HepG2 (cell line): ENCODE measurements around the gene RAB18. TPM values are rescaled to one million over a fixed set of nuclear protein-coding genes. Genes with fewer than 3 reads are reported as not detected.

Source experiments
- ATF7 ChIP-seq, 2 experiments: fragments of 450-650 bp in 1 of 2; sonication (generic) in 1 of 2; formaldehyde crosslinking in 1 of 2; IDR thresholded peaks; 2 replicates each; pipeline versions ENCODE4 v1.4.0 to v1.6.1; 2016 to 2020; ENCODE audit warnings: antibody characterized with exemption in 1 of 2, mild to moderate bottlenecking in 1 of 2, missing genetic modification reagents in 1 of 2
- CBFB ChIP-seq: sonication (generic); formaldehyde crosslinking; IDR thresholded peaks from 2 replicates; pipeline ENCODE4 v1.4.0; 2020; ENCODE audit warnings: missing genetic modification reagents
- KLF15 ChIP-seq: sonication (generic); formaldehyde crosslinking; IDR thresholded peaks from 2 replicates; pipeline ENCODE4 v1.8.1; 2023; ENCODE audit warnings: borderline replicate concordance, mild to moderate bottlenecking, inconsistent platforms, missing genetic modification reagents, mixed read lengths
- KMT2A ChIP-seq: sonication (generic); formaldehyde crosslinking; IDR thresholded peaks from 2 replicates; pipeline ENCODE4 v1.4.0; 2020; ENCODE audit warnings: missing genetic modification reagents
- PPARG ChIP-seq: conservative IDR thresholded peaks from 2 replicates; pipeline ENCODE4 v1.6.1; 2016; ENCODE audit warnings: missing biosample characterization, missing genetic modification reagents
- RAD21 ChIP-seq: fragments of 450-650 bp; formaldehyde crosslinking; IDR thresholded peaks from 2 replicates; pipeline ENCODE4 v1.5.0; 2020; ENCODE audit warnings: mild to moderate bottlenecking
- XRCC5 ChIP-seq: fragments of 200-400 bp; formaldehyde crosslinking; optimal IDR thresholded peaks from 2 replicates; pipeline ENCODE3; 2017; ENCODE audit warnings: mild to moderate bottlenecking, low read length
- ZBTB3 ChIP-seq: sonication (generic); formaldehyde crosslinking; IDR thresholded peaks from 2 replicates; pipeline ENCODE4 v1.4.0; 2020; ENCODE audit warnings: low read depth, mild to moderate bottlenecking, moderate library complexity, missing genetic modification reagents, borderline replicate concordance
- ZFP36L2 ChIP-seq: sonication (generic); formaldehyde crosslinking; IDR thresholded peaks from 2 replicates; pipeline ENCODE4 v1.4.0; 2020; ENCODE audit warnings: missing genetic modification reagents
- ZNF136 ChIP-seq: sonication (generic); formaldehyde crosslinking; IDR thresholded peaks from 2 replicates; pipeline ENCODE4 v1.8.1; 2022; ENCODE audit warnings: low read depth, mild to moderate bottlenecking, moderate library complexity, missing genetic modification reagents
- polyA plus RNA-seq, 8 experiments: library from polyadenylated mRNA; depleted of rRNA in 3 of 8; stranded (reverse) in 7 of 8; unstranded in 1 of 8; fragments of >200 nt; fragmentation: Illumina TruSeq in 4 of 8; extraction: Trizol in 4 of 8; gene quantifications; 2 replicates each; pipeline versions ENCODE4 v1.2.1 to v1.2.3, GENCODE V29; 2011 to 2016; ENCODE audit warnings: low read depth in 4 of 8, missing spikeins in 1 of 8, mixed read lengths in 1 of 8; ENCODE audit not compliant: insufficient read depth in 1 of 8
- total RNA-seq, 5 experiments: library from RNA; depleted of rRNA; stranded (reverse); fragments of >200 nt; fragmentation: Illumina TruSeq; extraction: Trizol; gene quantifications; 2 replicates each; pipeline ENCODE4 v1.2.3, GENCODE V29; 2016; ENCODE audit warnings: low read depth in 1 of 5
- TF ChIP-seq, protein P1 (sequence below): sonication (generic); formaldehyde crosslinking; IDR thresholded peaks from 2 replicates; pipeline ENCODE4 v1.4.0; 2020; ENCODE audit warnings: mild to moderate bottlenecking, missing genetic modification reagents, borderline replicate concordance
- TF ChIP-seq, protein P2 (sequence below): conservative IDR thresholded peaks from 2 replicates; pipeline ENCODE4 v1.6.1; 2018; ENCODE audit warnings: missing genetic modification reagents
- TF ChIP-seq, protein P3 (sequence below): sonication (generic); formaldehyde crosslinking; IDR thresholded peaks from 2 replicates; pipeline ENCODE4 v1.4.0; 2020; ENCODE audit warnings: missing genetic modification reagents, mild to moderate bottlenecking, borderline replicate concordance
- TF ChIP-seq, protein P4 (sequence below): IDR thresholded peaks from 2 replicates; pipeline ENCODE4 v1.6.1; 2018; ENCODE audit warnings: missing genetic modification reagents, mild to moderate bottlenecking, missing compliant biosample characterization
- TF ChIP-seq, protein P5 (sequence below): sonication (generic); formaldehyde crosslinking; IDR thresholded peaks from 2 replicates; pipeline ENCODE4 v1.8.0; 2022; ENCODE audit warnings: low read depth, missing genetic modification reagents

The RAB18 gene
- total and polyA plus RNA-seq, 2 of the 13 experiments (the other 11 are each of a cell fraction or from before 2014, with no cell fraction given) = 22.3 to 69.1 TPM

DNA sequence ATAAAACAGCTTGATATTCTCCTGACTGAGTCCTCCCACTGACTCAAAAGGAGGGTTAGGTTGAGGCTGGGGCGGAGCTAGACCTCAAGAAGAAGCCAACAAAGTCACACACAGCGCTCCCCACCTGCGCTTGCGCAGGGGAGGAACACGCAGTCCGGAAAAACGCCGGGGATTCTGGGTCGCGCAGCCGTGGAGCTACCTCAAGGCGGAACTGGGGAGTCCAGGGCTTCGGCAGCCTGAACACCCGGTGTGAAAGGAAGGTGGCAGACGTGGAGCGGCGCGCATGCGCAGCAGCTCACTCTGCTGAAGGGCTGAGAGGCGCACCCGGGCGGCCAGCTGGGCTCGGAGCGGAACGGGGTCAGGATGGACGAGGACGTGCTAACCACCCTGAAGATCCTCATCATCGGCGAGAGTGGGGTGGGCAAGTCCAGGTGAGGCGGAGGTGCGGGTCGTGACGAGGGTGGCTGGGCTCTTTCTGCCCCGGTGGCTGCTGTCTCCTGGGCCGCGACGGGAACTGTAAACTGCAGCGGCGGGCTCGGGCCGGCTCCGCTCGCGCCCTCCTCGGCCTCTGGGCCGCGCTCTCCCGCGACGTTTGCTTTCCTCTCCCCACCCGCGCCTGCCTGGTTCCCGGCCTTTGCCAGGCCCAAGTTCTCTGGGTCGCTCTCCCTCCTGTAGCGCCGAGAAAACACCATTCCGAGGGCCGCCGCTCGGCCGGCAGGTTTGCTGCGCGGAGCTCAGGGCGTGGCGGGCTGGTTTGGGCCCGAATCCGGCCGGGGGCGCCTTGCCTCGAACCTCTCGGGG is at the start of gene RAB18 (continued):
- TF ChIP-seq, protein P1, sequence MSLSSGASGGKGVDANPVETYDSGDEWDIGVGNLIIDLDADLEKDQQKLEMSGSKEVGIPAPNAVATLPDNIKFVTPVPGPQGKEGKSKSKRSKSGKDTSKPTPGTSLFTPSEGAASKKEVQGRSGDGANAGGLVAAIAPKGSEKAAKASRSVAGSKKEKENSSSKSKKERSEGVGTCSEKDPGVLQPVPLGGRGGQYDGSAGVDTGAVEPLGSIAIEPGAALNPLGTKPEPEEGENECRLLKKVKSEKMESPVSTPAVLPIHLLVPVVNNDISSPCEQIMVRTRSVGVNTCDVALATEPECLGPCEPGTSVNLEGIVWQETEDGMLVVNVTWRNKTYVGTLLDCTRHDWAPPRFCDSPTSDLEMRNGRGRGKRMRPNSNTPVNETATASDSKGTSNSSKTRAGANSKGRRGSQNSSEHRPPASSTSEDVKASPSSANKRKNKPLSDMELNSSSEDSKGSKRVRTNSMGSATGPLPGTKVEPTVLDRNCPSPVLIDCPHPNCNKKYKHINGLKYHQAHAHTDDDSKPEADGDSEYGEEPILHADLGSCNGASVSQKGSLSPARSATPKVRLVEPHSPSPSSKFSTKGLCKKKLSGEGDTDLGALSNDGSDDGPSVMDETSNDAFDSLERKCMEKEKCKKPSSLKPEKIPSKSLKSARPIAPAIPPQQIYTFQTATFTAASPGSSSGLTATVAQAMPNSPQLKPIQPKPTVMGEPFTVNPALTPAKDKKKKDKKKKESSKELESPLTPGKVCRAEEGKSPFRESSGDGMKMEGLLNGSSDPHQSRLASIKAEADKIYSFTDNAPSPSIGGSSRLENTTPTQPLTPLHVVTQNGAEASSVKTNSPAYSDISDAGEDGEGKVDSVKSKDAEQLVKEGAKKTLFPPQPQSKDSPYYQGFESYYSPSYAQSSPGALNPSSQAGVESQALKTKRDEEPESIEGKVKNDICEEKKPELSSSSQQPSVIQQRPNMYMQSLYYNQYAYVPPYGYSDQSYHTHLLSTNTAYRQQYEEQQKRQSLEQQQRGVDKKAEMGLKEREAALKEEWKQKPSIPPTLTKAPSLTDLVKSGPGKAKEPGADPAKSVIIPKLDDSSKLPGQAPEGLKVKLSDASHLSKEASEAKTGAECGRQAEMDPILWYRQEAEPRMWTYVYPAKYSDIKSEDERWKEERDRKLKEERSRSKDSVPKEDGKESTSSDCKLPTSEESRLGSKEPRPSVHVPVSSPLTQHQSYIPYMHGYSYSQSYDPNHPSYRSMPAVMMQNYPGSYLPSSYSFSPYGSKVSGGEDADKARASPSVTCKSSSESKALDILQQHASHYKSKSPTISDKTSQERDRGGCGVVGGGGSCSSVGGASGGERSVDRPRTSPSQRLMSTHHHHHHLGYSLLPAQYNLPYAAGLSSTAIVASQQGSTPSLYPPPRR = peak; percentile 56; the same call in 1 of the 2 replicates
- TF ChIP-seq RAD21 (CRISPR knock-in tag) = 0 out of 2 replicates have a peak, but pooled peaks have one; percentile 12
- TF ChIP-seq, protein P2, sequence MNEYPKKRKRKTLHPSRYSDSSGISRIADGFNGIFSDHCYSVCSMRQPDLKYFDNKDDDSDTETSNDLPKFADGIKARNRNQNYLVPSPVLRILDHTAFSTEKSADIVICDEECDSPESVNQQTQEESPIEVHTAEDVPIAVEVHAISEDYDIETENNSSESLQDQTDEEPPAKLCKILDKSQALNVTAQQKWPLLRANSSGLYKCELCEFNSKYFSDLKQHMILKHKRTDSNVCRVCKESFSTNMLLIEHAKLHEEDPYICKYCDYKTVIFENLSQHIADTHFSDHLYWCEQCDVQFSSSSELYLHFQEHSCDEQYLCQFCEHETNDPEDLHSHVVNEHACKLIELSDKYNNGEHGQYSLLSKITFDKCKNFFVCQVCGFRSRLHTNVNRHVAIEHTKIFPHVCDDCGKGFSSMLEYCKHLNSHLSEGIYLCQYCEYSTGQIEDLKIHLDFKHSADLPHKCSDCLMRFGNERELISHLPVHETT = no peak; the same call in 1 of the 2 replicates
- TF ChIP-seq PPARG (CRISPR knock-in tag) = peak; percentile 72
- peak; percentile 93 for TF ChIP-seq XRCC5
- TF ChIP-seq, protein P3, sequence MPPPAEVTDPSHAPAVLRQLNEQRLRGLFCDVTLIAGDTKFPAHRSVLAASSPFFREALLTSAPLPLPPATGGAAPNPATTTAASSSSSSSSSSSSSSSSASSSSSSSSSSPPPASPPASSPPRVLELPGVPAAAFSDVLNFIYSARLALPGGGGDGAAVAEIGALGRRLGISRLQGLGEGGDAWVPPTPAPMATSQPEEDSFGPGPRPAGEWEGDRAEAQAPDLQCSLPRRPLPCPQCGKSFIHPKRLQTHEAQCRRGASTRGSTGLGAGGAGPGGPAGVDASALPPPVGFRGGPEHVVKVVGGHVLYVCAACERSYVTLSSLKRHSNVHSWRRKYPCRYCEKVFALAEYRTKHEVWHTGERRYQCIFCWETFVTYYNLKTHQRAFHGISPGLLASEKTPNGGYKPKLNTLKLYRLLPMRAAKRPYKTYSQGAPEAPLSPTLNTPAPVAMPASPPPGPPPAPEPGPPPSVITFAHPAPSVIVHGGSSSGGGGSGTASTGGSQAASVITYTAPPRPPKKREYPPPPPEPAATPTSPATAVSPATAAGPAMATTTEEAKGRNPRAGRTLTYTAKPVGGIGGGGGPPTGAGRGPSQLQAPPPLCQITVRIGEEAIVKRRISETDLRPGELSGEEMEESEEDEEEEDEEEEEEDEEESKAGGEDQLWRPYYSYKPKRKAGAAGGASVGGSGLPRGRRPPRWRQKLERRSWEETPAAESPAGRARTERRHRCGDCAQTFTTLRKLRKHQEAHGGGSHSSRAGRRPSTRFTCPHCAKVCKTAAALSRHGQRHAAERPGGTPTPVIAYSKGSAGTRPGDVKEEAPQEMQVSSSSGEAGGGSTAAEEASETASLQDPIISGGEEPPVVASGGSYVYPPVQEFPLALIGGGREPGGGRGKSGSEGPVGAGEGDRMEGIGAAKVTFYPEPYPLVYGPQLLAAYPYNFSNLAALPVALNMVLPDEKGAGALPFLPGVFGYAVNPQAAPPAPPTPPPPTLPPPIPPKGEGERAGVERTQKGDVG (CRISPR knock-in tag) = no peak
- no peak for TF ChIP-seq KLF15 (CRISPR knock-in tag)
- TF ChIP-seq ZNF136 (CRISPR knock-in tag) = 0 out of 2 replicates have a peak, but pooled peaks have one; percentile 80
- TF ChIP-seq KMT2A = peak; percentile 73
- TF ChIP-seq ZFP36L2 = no peak
- TF ChIP-seq, protein P4, sequence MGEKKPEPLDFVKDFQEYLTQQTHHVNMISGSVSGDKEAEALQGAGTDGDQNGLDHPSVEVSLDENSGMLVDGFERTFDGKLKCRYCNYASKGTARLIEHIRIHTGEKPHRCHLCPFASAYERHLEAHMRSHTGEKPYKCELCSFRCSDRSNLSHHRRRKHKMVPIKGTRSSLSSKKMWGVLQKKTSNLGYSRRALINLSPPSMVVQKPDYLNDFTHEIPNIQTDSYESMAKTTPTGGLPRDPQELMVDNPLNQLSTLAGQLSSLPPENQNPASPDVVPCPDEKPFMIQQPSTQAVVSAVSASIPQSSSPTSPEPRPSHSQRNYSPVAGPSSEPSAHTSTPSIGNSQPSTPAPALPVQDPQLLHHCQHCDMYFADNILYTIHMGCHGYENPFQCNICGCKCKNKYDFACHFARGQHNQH (CRISPR knock-in tag) = peak; percentile 90
- no peak for TF ChIP-seq ZBTB3 (CRISPR knock-in tag)
- TF ChIP-seq, protein P5, sequence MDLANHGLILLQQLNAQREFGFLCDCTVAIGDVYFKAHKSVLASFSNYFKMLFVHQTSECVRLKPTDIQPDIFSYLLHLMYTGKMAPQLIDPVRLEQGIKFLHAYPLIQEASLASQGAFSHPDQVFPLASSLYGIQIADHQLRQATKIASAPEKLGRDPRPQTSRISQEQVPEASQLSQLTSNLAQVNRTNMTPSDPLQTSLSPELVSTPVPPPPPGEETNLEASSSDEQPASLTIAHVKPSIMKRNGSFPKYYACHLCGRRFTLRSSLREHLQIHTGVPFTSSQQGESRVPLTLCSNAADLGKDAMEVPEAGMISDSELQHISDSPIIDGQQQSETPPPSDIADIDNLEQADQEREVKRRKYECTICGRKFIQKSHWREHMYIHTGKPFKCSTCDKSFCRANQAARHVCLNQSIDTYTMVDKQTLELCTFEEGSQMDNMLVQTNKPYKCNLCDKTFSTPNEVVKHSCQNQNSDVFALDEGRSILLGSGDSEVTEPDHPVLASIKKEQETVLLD (CRISPR knock-in tag) = 0 out of 2 replicates have a peak, but pooled peaks have one; percentile 3
- TF ChIP-seq ATF7 (IDR thresholded peaks at IDR 0.05) = no peak
- no peak; the same call in 1 of the 2 replicates for TF ChIP-seq ATF7 (CRISPR knock-in tag; IDR thresholded peaks at IDR 0.05)
- TF ChIP-seq CBFB = peak; percentile 73
